Measurements from ENCODE around the gene PRR23E. TPM values are rescaled to one million over a fixed set of nuclear protein-coding genes. Genes with fewer than 3 reads are reported as not detected.
A peak's percentile ranks its signal among the peaks of the same experiment; 100 is the strongest.

The PRR23E gene
- total and polyA plus RNA-seq, 4 donors = not detected

GRCh38 chr3:127161236-127161635 lies 31.7 kb upstream of the PRR23E start:
- WGBS, 2 donors = 89 to 98% methylated on average over 2 of the region's 2 CpGs
- ATAC-seq (ENCODE audit: insufficient read depth, low FRiP score) = no peak

GRCh38 chr3:127161973-127162579 lies 30.9 kb upstream of the PRR23E start:
- WGBS, 2 donors = 92 to 95% methylated on average over 2 of the region's 2 CpGs
- Histone ChIP-seq H3K4me1 (ENCODE audit: control insufficient read depth in 5 of 5, insufficient read depth in 5 of 5, low read length in 5 of 5) (no peaks in the 10 kb centered on the region), H3K27me3 (ENCODE audit: control insufficient read depth in 3 of 3, insufficient read depth in 3 of 3, low read length in 2 of 3) (peaks cover 0 to 3% (median 0%) of the 10 kb centered on the region in 3 donors), H3K36me3 (ENCODE audit: control insufficient read depth in 4 of 4, insufficient read depth in 4 of 4, low read length in 4 of 4) (no peaks in the 10 kb centered on the region), H3K27ac (ENCODE audit: low read depth in 1 of 2, low read length in 1 of 2) (no peak overlapping the region), H3K4me3 (no peak overlapping the region), H3K9ac (ENCODE audit: insufficient read depth in 1 of 2, low read length in 2 of 2) (no peak overlapping the region), H3K9me3 (ENCODE audit: control insufficient read depth in 4 of 4, insufficient read depth in 3 of 4, low read length in 3 of 4) (peaks cover 0 to 2% (median 0%) of the 10 kb centered on the region in 4 donors)
- no peak for DNase-seq
- no peak for ATAC-seq (ENCODE audit: insufficient read depth, low FRiP score)
- TF ChIP-seq CTCF (IDR thresholded peaks at IDR 0.05; ENCODE audit: control extremely low read depth, extremely low read depth) = no peak

More at GRCh38 chr3:127161236-127161635, 31.7 kb upstream of the PRR23E start:
- peaks cover 0 to 2% (median 0%) of the 10 kb centered on the region in 4 donors for H3K9me3 ChIP-seq (ENCODE audit: control insufficient read depth in 4 of 4, insufficient read depth in 3 of 4, low read length in 3 of 4)
- peaks cover 0 to 3% (median 0%) of the 10 kb centered on the region in 3 donors for H3K27me3 ChIP-seq (ENCODE audit: control insufficient read depth in 3 of 3, insufficient read depth in 3 of 3, low read length in 2 of 3)
- H3K27ac ChIP-seq (ENCODE audit: low read depth in 1 of 2, low read length in 1 of 2) = no peak overlapping the region
- H3K36me3 ChIP-seq (ENCODE audit: control insufficient read depth in 4 of 4, insufficient read depth in 4 of 4, low read length in 4 of 4) = no peaks in the 10 kb centered on the region
- H3K4me3 ChIP-seq = no peak overlapping the region
- no peak overlapping the region for H3K9ac ChIP-seq (ENCODE audit: insufficient read depth in 1 of 2, low read length in 2 of 2)
- no peak for TF ChIP-seq CTCF (IDR thresholded peaks at IDR 0.05; ENCODE audit: control extremely low read depth, extremely low read depth)
- no peaks in the 10 kb centered on the region for H3K4me1 ChIP-seq (ENCODE audit: control insufficient read depth in 5 of 5, insufficient read depth in 5 of 5, low read length in 5 of 5)
- no peak for DNase-seq

- Histone ChIP-seq H3K9me3 (ENCODE audit: control insufficient read depth in 4 of 4, insufficient read depth in 3 of 4, low read length in 3 of 4) (peaks cover 0 to 2% (median 0%) of the 10 kb centered on the region in 4 donors), H3K9ac (ENCODE audit: insufficient read depth in 1 of 2, low read length in 2 of 2) (no peak overlapping the region), H3K36me3 (ENCODE audit: control insufficient read depth in 4 of 4, insufficient read depth in 4 of 4, low read length in 4 of 4) (no peaks in the 10 kb centered on the region), H3K4me1 (ENCODE audit: control insufficient read depth in 5 of 5, insufficient read depth in 5 of 5, low read length in 5 of 5) (no peaks in the 10 kb centered on the region), H3K27me3 (ENCODE audit: control insufficient read depth in 3 of 3, insufficient read depth in 3 of 3, low read length in 2 of 3) (peaks cover 0 to 3% (median 0%) of the 10 kb centered on the region in 3 donors), H3K4me3 (no peak overlapping the region), H3K27ac (ENCODE audit: low read depth in 1 of 2, low read length in 1 of 2) (no peak overlapping the region)
- no peak for TF ChIP-seq CTCF (IDR thresholded peaks at IDR 0.05; ENCODE audit: control extremely low read depth, extremely low read depth)
- ATAC-seq (ENCODE audit: insufficient read depth, low FRiP score) (no peak), DNase-seq (peak; percentile 42 to 61 (median 48))
- WGBS, 2 donors = 48 to 51% methylated on average over 15 of the region's 15 CpGs
Measured at GRCh38 chr3:127162947-127163645, 29.8 kb upstream of the PRR23E start.
